Activated T-cell treated with anti-CD3 and anti-CD28 coated beads for 48 hours (primary cell): ENCODE results near the gene MICU2.
A peak's percentile ranks its signal among the peaks of the same experiment; 100 is the strongest.

Experiments
- DNase-seq: peaks from one replicate; pipeline ENCODE4 v3.0.0-alpha.2; 2020; ENCODE audit warnings: low read depth

Gene MICU2, protein sequence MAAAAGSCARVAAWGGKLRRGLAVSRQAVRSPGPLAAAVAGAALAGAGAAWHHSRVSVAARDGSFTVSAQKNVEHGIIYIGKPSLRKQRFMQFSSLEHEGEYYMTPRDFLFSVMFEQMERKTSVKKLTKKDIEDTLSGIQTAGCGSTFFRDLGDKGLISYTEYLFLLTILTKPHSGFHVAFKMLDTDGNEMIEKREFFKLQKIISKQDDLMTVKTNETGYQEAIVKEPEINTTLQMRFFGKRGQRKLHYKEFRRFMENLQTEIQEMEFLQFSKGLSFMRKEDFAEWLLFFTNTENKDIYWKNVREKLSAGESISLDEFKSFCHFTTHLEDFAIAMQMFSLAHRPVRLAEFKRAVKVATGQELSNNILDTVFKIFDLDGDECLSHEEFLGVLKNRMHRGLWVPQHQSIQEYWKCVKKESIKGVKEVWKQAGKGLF

GRCh38 chr13:21603531-21604448 lies at the start of gene MICU2:
Gene MICU2 (minus strand): TSS chr13:21604170. CDS start chr13:21604148, 22 bp downstream.
- DNase-seq = peak; percentile 93

DNA sequence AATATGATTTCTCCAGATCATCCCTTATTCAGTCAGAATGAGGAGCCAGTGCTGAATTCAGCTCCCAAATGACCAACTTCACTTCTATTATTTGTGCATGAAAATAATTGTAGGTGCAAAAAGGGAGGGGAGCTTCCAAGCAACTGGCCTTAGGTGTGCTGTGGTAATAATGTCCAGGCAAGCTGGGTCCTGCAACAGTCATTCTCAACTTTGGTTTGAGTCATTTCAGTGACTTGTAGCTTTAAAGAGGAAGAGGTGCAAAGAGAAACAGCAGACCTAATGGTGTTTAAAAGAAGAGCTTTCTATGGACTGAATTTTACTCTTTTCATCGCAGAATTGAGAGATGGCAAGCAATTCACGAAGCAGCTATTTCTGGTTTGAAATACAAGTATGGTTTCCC lies 37.7 kb upstream of the MICU2 start:
- DNase-seq = no peak

- no peak for DNase-seq
Observed at GRCh38 chr13:21639561-21639960, 35.6 kb upstream of the MICU2 start.

DNA sequence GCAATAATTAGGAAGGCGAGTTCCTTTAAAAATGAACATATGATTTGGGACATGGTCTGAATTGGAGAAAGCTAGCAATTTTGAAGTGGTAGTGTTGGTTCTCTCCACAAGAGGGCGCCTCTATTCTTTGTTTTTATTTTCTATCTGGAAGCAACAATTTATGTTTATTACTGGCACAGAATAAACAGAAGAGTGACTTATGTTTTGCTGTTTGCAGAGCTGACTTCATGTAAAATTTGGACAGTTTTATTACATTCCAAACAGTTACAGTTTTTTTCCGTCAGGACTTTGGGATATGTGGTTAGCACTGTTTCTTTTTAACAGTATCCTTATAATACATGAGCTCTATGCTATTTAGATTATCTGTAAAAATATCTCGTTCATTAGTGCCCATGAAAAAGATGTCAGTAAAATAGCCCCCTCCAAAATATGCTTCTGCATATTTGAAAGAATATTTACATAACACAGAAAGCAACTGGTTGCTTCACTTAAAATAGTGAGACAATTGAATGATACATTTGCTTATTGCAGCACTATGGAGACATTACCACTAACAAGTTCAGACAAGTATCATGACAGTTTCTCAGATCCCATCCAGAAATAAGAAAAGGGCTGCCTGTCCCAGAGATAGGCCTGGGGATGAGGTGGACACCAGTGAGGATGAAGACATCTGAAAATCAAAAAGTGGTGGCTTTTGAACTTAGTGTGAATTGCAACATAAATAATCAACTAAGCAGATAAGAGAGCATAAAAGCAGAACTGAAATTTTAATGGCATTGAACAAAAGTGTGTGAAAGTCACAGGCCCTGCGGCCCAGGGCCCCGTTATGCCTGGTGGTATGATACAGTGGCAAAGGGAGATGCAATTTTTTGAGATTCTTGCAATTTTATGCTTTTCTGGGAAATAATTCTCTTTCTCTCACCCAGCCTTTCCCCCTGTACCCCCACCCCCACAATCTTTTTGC lies 34.6 kb upstream of the MICU2 start:
- no peak for DNase-seq

DNA sequence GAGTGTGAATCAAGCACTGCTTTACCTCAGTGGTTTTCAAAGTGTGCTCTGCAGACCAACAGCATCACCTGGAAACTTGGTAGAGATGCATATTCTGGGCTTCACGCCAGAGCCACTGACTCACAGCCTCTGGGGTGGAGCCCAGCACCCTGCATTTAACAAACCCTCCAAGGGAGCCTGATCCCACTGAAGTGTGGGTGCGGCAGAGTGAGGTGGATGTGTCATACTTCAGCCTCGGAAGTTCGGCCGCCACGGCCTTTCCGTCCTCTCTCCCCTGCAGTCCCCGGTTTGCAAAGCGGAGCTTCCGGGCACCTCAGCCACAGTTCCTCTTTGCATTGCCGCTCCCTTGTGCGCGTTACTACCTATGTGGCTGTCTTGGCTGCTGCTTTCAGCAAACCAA lies 33.3 kb upstream of the MICU2 start:
- peak; percentile 17 for DNase-seq

DNA sequence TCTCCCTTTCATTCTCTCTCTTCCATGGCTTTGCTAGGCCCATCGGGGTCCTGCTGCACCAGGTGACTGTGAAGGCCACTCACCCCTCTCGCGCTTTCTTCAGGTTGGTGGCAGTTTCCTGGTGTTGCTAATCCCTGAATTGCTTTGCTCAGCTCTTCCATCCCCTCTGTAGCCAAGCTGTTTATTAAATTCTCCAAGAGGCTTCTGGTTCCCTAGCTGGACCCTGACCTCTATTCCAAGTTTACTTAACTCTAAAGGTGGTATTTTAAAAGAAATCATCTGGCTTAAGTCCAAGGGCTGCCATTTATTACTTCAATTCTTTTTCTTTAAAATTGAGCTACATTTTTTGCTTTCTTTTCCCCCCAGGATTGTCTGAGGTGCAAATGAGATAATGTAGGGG lies 32.7 kb upstream of the MICU2 start:
- no peak for DNase-seq

GRCh38 chr13:21632196-21632595 lies 28.2 kb upstream of the MICU2 start:
- no peak for DNase-seq

DNA sequence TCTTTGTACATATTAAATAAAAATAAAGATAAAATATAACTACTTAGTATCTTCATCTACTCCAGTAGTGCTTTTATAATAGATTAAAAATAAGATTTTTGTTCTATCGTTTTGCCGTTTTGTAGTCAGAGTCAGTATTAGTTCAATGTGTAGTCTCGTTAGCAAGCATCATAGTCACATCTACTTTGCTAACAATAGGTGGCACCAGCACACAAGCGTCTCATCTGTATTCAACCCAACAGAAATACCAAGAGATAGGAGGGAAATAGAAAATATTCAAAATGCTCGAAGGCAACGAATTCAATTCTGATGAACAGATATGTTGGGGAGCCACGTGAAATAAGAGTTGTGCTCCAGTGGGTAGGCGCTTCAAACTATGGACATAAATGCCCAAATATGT lies 21.4 kb upstream of the MICU2 start:
- no peak for DNase-seq

DNA sequence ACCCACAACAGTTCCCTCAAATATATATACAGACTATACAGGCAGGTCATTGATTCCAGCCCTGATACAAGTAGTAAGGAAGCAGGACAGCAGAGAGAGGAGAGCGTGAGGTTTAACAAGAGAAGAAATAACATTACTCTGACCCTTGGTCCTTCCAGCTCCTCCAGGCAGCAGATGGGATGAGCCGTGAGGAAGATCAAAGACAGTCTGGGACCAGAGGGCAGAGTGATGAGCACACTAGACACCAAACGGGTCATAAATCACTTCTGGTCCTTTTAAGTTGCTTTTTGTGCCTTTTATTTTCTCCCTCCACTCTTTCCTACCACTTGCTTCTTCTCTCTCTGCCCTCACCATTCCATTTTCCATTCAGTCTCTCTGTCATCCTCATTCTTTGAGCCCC lies 16.9 kb upstream of the MICU2 start:
- no peak for DNase-seq

DNA sequence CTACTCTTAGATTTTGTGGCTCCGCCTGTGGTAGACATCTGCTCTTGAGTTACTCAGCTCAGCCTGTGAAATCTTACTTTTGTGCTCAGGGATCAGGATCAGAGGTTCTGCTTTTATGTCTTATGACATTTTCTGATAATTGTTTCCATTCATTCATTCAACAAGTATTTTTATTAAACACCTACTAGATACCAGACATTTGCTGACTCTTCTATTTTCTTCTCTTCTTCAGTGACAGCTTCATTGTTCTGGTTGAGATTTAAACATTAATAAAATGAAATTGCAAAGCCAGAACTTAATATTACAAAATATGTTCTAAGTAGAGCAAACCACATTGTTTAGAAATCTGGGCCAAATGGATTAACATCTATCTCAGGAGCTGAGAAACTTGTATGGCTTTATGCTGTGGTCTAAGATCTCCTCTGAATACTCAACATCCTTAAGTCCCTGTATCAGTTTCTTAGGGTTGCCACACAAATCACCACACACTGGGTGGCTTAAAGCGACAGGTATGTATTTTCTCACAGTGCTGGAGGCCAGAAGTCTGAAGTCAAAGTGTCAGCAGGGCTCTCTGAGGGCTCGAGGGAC lies 15.8 kb upstream of the MICU2 start:
- no peak for DNase-seq

DNA sequence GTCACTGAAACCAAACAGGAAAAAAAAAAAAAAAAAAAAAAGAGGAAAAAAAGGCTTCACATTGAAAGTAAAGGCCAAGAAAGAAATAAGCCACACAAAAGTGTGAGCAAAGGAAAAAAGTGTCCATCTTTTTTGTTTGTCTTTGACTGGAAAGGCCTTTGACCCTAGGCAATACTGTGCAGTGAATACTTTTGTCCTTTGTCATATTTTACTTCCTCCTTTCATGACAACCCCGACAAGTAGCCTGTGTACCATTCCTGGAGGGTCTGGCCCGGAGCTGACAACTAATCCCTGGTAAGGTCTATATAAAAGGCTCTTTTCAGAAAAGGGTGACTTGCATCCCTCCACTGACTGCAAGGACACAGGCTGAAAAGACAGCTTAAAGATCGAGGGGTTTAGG lies 12.9 kb upstream of the MICU2 start:
- DNase-seq = no peak

- DNase-seq = no peak
Observed at GRCh38 chr13:21616205-21616866, 12.4 kb upstream of the MICU2 start.

GRCh38 chr13:21615427-21615826 lies 11.5 kb upstream of the MICU2 start:
- DNase-seq = no peak

GRCh38 chr13:21613791-21614190 lies 9.8 kb upstream of the MICU2 start:
- no peak for DNase-seq

DNA sequence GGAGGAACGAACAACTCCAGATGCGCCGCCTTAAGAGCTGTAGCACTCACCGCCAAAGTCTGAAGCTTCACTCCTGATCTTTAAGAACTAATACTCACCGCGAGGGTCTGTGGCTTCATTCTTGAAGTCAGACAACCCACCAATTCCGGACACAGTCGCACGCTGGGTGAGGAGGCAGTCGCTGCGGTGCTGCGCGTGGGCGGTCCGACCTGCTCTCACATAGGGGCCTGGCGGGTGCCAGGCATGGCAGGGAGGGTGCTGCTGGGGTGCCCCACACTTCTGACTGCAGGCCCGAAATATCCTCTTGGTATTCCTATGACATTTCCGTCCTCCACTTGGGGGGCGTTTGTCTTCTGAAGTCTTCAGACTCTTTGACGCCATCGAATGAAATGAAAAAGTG lies 7.4 kb upstream of the MICU2 start:
- no peak for DNase-seq

- no peak for DNase-seq
Observed at GRCh38 chr13:21610687-21611086, 6.7 kb upstream of the MICU2 start.

DNA sequence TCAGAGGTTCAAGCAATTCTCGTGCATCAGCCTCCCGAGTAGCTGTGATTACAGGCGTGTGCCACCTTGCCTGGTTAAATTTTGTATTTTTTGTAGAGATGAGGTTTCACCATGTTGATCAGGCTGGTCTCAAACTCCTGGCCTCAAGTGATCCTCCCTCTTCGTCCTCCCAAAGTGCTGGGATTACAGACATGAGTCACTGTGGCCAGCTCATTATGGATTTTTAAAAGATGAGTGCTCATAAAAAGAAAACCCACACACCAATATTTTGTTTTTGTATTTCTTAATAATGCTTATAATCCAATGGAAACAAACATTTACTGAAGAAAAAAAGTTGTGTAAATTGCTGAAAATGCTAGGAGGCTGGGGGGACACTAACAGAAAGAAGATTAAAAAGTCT lies 5.0 kb upstream of the MICU2 start:
- no peak for DNase-seq

DNA sequence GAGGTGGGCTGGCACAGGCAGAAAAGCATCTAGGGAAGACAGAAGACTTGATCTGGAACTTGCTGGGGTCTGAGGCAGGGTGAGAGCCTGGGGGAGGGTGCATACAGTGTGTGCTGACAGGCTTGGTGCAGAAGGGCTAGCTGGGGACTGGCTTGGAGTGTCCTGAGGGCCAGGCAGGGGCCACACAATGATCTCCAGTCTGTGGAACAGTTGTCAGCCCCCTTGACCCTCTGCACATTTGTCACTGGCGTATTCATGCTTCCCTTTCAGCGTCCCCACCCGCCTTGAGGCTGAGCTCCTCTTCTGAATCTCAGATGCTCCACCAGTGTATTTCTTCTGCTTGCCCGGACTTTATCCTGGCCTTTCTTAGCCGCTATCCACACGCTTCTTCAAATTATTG lies 2.8 kb upstream of the MICU2 start:
- DNase-seq = no peak

DNA sequence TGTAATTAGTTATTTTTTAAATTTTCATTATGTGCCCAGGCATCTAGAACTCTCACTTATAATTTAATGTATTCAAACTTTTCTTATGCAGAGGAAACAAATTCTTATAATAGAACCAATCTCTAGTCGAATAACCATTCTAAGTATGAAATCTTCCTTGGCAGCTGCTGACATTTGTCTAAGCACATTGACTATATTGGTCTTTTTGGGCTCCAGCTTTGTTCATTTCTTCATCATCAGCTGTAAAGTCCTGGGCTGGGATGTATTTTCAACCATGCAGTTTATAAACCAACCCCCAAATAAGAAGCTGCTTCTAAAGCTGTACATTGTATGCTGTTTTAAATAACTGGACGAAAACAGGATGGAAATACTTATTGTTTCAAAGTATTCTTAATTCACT lies 2.3 kb upstream of the MICU2 start:
- no peak for DNase-seq

DNA sequence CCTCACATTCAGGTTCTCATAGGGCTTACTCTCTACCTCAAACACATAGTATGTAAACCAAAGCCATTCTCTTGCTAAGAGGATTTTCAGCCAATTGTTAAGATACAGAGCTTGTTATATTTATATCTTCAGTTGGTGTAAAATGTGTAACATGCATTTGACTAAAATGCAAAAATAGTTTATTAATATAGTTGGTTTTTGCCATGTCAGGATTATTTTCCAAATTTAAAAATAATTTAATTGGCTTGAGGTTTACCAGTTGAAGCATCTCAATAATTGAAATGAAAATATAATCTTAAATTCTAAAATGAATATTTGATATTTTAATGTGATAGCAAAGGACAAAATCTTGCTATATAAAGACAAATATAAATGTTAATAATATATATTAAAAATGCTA lies 7.2 kb downstream of the MICU2 start:
- no peak for DNase-seq

- no peak for DNase-seq
Observed at GRCh38 chr13:21595546-21595822, 8.5 kb downstream of the MICU2 start.
